ENCODE measurements around the gene MMD.

MMD gene

DNA sequence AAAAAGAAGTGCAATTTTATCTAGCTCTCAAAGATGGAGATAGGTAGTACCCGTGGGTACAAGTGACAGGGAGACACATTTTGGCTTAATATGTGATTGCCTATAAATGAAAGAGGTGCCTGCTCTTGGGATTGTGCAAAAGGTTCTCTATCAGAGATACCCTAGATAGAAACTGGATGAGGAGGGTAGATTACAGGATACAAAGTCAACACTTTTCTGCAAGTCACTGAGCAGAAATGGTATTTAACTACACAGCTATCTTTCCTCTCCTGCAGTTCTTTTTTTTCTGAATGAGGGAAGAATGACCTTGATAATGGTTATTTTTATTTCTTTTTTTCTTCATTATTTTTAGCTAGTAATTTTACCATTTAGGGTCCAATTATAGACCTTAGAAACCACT lies 67.6 kb downstream of the MMD start:
- DNase-seq (ENCODE audit: low read depth in 2 of 2), result no peak

DNA sequence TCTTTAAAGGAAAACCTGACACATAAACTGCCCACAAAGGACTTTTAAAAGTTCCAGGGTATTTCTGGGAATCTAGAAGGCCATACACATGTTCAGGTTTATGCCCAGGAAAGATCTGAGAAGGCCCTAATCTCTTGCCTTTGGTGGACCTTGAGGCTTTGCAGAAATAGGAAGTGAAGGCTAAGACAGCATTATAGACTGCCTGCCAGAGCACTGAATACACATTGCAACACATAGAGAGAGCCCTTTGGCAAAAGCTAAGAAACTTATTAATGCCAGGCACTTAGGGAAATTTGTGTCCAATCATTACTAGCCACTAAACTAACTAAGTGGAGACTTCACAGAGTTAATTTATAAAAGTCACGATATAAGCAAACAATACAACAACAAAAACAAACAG lies 70.4 kb downstream of the MMD start:
- no peak for DNase-seq (ENCODE audit: low read depth in 2 of 2)

DNA sequence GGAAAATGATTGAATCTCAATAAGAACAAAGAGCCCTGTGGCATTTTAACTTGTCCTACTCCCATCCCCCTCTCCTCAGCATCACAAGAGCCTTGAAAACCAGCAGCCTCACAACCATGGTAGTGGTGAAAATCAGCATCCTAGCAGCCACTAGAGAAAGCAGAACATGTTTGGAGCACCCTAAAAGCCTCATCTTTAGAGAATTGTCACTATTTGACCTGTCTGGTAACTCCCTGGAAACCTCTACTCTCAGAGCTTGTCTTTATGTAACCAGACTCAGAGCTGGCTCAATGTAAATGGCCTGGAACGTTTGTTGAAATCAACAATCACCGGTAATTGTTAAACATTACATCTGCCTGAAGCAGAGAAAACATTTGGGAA lies 70.8 kb downstream of the MMD start:
- no peak for DNase-seq (ENCODE audit: low read depth in 2 of 2)

DNA sequence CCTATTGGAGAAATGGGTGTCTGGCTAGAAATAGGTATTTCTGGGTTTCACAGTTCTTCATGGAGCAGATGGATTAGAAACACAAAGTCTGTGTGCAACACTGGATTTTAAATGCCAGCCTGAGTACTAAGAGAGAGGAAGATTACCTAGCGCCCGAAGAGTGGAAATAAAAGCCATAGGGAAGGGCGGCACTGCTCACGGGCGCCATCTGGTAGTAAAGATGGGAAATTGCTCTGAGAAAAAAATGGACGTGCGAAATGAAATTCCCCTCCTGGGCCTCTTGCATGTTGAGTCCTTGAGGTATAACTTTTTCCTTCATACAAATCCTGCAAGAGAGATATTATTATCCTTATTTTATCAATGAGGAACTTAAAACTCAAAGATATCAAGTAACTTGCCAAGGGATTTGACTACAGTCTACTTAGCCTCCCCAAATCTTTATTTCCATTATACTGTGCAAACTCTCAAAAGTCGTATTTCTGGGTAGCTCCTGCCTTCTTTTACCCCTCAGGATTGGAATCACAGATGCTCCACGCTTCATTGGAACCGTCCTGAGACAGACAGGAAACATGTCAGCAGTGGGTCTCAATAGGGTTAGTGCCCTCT lies 72.8 kb downstream of the MMD start:
- DNase-seq (ENCODE audit: low read depth in 2 of 2), result peak; percentile 12 to 24

DNA sequence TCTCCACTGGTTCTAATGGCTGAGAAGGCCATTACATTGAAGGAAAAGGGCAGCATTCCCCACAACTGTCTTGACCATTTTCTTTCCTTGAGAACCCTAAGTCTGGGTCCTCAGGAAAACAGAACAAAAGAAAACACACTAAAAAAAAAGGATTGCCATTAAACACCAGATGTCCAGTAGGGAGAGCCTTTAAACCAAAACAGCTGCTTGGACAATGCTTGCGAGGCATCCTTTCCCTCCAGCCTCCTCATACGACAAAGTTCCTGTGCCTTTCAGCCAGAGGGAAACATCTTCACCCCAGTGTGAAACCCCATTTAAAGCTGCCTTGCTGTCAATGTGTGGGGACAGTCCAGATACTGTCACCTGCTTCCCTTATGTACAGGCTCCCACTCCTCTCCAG lies 74.3 kb downstream of the MMD start:
- no peak for DNase-seq (ENCODE audit: low read depth in 2 of 2)

DNA sequence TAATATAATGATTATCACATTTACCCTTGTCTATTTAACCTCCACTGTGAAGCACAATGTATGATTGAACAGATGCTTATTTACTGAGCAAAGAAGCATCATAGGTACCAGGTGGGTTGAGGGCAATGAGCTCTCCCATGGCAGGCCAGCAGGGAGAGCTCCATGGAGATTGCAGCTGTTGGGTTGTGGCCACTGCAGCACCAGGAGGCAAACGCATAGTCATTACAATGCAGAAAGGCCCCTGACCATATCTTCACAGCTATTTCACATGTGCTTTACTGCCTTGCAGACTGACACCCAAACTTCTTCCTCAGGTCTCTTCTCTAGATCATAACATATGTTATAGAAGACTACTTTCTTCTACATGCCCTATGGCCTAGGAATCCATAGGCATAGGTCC lies 75.0 kb downstream of the MMD start:
- no peak for DNase-seq (ENCODE audit: low read depth in 2 of 2)

DNA sequence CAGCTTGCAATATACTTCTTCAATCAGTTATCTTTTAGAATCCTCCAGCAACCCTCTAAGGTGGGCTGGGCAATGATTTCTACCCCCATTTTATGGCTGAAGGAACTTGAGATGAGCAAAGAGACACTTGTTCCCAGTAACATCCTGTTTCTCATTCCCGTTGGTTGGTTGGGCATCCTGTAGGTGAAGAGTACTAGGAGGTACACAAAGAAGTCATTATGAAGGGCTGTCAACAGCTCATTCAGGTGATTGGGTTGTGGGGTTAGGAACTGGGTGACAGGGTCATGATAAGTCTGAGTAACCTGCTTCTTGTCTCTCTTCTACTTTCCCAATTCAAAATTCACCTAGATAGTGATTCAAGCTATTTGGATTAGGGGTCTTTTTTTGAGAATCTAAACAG lies 76.5 kb downstream of the MMD start:
- DNase-seq (ENCODE audit: low read depth in 2 of 2), result no peak

DNA sequence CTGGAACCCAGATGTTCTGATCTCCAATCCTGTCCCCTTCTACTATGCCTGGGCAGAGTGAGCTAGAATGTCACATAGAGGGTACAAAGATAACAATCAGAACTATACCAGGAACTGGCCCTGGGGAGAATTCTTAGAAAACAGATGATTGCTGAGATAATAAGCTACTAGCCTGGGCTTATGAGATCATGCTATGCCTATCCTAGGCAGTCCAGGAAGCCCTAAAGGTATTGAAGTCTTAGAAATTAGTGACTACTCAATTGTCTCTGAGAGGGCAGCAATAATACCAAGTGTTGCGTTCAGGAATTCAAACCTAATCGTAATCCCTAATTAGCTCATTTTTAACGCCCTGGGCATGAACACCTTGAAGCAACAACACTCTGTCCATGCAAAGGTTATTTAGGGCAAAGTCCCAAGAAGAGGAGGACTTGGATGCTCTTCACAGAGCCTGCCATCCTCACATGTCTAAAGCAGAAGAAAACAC lies 77.1 kb downstream of the MMD start:
- no peak for DNase-seq (ENCODE audit: low read depth in 2 of 2)

DNA sequence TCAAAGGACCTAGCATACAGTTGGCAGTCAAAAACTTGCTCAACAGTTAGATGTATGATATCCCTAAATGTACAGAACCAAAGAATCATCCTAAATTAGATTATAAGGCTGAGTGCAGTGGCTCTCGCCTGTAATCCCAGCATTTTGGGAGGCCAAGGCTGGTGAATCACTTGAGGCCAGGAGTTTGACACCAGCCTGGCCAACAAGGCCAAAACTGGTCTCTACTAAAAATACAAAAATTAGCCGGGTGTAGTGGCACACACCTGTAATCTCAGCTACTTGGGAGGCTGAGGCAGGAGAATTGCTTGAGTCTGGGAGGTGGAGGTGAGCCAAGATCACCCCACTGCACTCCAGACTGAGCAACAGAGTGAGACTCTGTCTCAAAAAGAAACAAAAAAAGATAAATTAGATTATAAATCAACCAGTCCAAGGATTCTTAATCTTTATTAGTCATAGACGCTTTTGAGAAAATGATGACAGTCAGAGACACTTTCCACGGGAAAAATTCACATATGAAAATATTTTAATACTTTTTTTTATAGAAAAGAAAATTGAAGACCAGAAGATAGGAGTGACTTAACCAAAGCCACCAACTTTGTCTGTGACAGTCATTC lies 77.6 kb downstream of the MMD start:
- DNase-seq (ENCODE audit: low read depth in 2 of 2), result no peak

DNA sequence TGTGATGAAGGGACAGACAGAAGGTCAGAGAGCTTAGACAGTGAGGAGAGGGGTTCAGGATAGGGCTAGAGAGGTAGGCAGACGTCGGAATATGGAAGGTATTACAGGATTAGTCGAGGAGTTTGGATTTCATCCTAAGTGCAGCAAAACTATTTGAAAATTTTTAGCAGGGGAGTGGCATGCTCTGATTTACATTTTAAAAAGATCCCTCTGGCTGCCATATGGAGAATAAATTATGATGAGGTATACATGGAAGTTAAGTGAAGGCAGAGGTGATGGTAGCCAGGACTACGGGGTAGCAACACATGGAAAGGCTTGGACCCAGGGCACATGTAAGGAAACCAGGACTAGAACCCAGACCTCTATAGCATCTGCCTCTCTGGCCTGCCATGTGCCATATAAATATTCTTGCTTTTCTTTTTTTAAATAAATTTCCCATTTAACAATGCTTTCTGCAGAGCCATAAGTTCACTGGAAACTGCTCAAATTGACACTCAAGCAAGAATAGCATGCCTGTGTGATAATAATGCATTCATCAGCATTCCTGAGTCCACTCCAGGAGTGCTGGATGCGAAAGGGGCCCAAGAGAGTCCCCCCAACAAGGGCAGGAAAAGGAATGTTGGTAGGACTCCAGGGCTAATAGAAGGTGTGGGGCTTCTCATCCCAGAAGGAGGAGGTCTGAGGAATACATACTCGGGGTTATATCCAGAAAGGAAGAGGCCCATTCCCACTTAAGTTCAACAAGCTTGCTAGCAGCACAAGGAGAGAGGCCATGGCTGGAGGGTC lies 78.6 kb downstream of the MMD start:
- no peak for DNase-seq (ENCODE audit: low read depth in 2 of 2)
